Duodenal mucosa (tissue), 2 donors: ENCODE data around the gene GANAB.

Experiments used
- H3K27ac ChIP-seq: one replicate; pipeline ENCODE4 v1.7.0; 2013; ENCODE audit warnings: low read depth, low read length
- H3K27me3 ChIP-seq, 2 donors: one replicate each; pipeline ENCODE4 v1.7.0; 2013; ENCODE audit warnings: low read length in 2 of 2, control low read depth in 1 of 2; ENCODE audit not compliant: insufficient read depth in 2 of 2, control insufficient read depth in 1 of 2
- H3K36me3 ChIP-seq, 2 donors: one replicate each; pipeline ENCODE4 v1.7.0; 2013; ENCODE audit warnings: low read length in 2 of 2, control low read depth in 1 of 2; ENCODE audit not compliant: insufficient read depth in 2 of 2, control insufficient read depth in 1 of 2
- H3K4me1 ChIP-seq, 2 donors: one replicate each; pipeline ENCODE4 v1.7.0; 2013; ENCODE audit warnings: low read length in 2 of 2, control low read depth in 1 of 2; ENCODE audit not compliant: insufficient read depth in 2 of 2, control insufficient read depth in 1 of 2
- H3K4me3 ChIP-seq, 2 donors: one replicate each; pipeline ENCODE4 v1.7.0; 2013; ENCODE audit warnings: low read length in 2 of 2, low read depth in 1 of 2
- H3K9ac ChIP-seq, 2 donors: one replicate each; pipeline ENCODE4 v1.7.0; 2013; ENCODE audit warnings: low read length in 2 of 2, low read depth in 1 of 2
- H3K9me3 ChIP-seq, 2 donors: one replicate each; pipeline ENCODE4 v1.7.0; 2013; ENCODE audit warnings: low read length in 2 of 2, control low read depth in 1 of 2; ENCODE audit not compliant: control insufficient read depth in 1 of 2

The GANAB gene

DNA sequence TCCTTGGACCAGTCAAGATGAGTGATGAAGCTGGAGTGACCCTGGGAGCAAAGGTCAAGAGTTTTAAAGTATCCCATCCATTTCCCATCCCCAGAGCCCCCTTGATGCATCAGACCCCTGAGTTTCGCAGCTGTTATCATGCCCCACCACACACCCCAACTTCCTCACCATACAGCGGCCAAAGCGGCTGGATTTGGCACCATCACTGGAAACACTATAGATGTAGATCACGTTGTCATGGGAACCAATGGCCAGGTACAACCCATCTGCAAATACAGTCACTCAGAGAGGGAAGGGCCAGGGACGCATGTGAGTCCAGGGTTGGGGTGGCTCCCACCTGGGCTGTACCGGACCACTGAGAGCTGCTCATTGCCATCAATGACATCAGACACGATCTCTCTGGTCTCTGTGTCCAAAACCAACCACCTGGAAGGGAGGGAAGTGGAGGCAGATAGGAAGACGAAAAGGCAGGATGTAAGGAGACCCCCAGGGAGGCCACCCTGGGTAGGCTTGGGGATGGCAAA lies 42.6 kb downstream of the GANAB start:
- H3K4me1 ChIP-seq: peaks cover 20 to 24% of the 10 kb centered on the region in 2 donors
- peaks cover 10 to 18% of the 10 kb centered on the region in 2 donors for H3K36me3 ChIP-seq
- H3K27me3 ChIP-seq: no peaks in the 10 kb centered on the region
- H3K4me3 ChIP-seq: no peak overlapping the region
- no peaks in the 10 kb centered on the region for H3K9me3 ChIP-seq
- H3K27ac ChIP-seq: no peak overlapping the region
- H3K9ac ChIP-seq: no peak overlapping the region

DNA sequence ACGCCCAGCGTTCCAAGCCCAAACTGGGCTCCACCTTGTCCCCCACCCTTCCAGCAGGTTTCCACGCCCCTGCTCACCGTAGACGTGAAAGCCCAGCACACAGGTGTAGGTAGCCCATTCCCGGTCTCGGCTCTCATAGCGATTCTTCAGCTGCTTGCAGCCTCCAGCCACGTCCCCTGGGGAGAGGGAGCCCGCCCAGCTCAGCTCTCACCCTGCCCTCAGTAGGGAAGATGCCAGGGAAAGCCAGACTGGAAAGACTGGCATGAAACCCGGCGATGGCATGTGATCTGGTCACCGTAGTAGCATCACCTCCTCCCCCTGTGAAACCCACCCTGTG lies 43.4 kb downstream of the GANAB start:
- Histone ChIP-seq H3K27ac (no peak overlapping the region), H3K9ac (peak overlapping the region; percentile 63 to 89), H3K4me3 (peak overlapping the region; percentile 87 to 91), H3K4me1 (peaks cover 23 to 24% of the 10 kb centered on the region in 2 donors), H3K9me3 (no peaks in the 10 kb centered on the region), H3K27me3 (no peaks in the 10 kb centered on the region), H3K36me3 (peaks cover 8 to 16% of the 10 kb centered on the region in 2 donors)

DNA sequence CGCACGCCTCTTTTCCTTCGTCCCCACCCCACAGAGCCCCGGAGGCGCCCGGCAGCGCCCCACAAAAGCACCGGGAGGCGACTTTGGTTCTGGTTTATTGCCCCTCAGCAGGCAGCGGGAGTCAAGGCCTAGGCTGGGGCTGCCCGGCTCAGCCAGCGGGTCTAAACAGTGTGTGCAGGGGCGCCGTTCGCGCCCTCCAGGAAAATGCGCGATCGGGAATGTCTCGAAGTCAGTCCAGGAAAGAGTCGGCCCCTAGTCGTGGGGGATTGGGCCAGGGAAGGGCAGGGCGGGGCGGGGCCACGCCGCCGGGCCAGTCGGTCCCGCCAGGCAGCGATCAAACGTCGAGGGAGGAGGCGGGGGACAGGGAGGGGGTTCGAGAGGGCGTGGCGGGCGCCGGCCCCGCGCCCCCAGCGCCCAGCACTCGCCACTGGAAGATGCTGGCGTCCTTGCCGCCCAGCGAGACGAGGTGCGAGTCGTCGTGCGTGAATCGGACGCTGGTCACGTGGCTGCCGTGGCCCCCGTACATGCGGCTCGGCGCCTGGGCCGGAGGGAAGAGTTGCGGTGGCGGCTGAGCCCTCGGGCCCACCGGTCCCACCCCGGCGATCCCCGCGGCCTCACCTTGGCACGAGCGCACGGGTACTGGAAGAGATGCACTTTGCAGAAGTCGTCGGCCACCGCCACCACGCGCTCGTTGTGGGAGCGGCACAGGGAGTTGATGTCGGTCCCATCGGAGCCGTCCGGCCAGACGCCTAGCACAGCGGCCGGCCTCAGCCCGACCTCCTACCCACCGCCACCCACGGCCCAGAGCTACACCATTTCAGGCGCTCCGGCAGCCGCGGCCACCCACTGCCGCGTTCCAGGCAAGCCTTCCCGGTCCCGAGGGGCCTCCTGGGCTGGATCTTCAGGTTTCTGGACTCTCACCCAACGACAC lies 44.0 kb downstream of the GANAB start:
- H3K9me3 ChIP-seq: no peaks in the 10 kb centered on the region
- H3K4me3 ChIP-seq: peak overlapping the region; percentile 87 to 91
- peaks cover 14 to 22% of the 10 kb centered on the region in 2 donors for H3K36me3 ChIP-seq
- no peaks in the 10 kb centered on the region for H3K27me3 ChIP-seq
- peak overlapping the region; percentile 63 to 89 for H3K9ac ChIP-seq
- H3K4me1 ChIP-seq: peaks cover 23 to 24% of the 10 kb centered on the region in 2 donors
- H3K27ac ChIP-seq: peak overlapping the region; percentile 77

DNA sequence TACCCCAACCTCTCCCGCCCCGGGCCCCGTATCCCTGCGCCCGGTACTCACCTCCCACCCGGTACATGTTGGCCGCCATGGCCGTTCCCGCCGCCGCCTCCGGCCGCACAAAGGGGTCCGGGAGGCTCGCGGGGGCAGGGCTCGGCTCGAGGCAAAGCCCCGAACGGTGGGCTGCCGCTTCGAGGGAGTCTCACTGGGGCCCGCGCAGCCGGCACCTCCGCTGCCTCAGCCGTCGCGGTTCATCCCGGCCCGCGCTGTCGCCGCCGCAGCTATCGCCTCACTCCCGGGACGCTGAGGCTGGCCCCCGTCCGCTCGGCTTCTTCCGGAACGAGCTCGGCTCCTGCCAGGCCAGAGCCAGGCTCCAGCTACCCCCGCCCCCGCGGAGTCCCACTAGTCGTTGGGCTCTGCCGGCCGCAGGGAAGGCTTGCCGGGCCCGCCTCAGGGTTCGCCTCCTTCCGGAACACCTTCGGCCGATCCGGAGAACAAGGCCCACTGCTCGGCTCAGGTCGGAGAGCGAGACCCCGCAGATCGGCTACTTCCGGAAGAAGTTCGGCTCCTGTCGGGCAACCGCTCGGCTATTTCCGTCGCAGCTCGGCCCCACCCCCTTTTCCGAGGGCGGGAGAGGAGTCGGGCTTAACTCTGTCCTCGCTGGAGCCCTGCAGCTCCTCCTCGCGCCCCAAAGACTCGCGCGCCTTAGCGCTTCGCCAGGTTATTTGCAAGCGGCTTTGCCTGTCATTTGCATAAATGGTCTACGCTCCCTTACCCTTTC lies 44.9 kb downstream of the GANAB start, which contains the start of gene MTA2:
Gene MTA2, minus strand, starts transcription at position 494 of the 769 bp plus-strand sequence. Its CDS starts 415 bp downstream, at position 79.
- H3K27me3 ChIP-seq: no peaks in the 10 kb centered on the region
- peaks cover 23 to 24% of the 10 kb centered on the region in 2 donors for H3K4me1 ChIP-seq
- no peaks in the 10 kb centered on the region for H3K9me3 ChIP-seq
- peak within 1 kb of the TSS; percentile 92 for H3K27ac ChIP-seq
- H3K36me3 ChIP-seq: peaks cover 18 to 30% of the 10 kb centered on the region in 2 donors
- peak within 1 kb of the TSS; percentile 87 to 91 for H3K4me3 ChIP-seq
- H3K9ac ChIP-seq: peak within 1 kb of the TSS; percentile 89 to 93

DNA sequence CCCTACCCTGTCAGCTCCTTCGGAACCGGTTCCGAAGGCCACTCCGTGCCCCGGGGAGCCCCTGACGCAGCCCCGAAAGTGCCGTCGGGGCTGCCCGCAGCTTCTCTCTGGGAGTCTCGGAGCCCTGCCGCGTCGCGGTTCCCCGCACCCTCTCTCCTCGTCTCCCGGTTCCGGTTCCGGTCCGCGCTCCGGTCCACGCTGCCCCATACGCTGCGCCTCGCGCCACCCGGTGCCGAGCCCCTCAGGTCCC lies 45.4 kb downstream of the GANAB start:
- Histone ChIP-seq H3K36me3 (peaks cover 23 to 35% of the 10 kb centered on the region in 2 donors), H3K27ac (peak overlapping the region; percentile 92), H3K27me3 (no peaks in the 10 kb centered on the region), H3K4me3 (peak overlapping the region; percentile 87 to 91), H3K9me3 (no peaks in the 10 kb centered on the region), H3K9ac (peak overlapping the region; percentile 89 to 93), H3K4me1 (peaks cover 23 to 24% of the 10 kb centered on the region in 2 donors)

DNA sequence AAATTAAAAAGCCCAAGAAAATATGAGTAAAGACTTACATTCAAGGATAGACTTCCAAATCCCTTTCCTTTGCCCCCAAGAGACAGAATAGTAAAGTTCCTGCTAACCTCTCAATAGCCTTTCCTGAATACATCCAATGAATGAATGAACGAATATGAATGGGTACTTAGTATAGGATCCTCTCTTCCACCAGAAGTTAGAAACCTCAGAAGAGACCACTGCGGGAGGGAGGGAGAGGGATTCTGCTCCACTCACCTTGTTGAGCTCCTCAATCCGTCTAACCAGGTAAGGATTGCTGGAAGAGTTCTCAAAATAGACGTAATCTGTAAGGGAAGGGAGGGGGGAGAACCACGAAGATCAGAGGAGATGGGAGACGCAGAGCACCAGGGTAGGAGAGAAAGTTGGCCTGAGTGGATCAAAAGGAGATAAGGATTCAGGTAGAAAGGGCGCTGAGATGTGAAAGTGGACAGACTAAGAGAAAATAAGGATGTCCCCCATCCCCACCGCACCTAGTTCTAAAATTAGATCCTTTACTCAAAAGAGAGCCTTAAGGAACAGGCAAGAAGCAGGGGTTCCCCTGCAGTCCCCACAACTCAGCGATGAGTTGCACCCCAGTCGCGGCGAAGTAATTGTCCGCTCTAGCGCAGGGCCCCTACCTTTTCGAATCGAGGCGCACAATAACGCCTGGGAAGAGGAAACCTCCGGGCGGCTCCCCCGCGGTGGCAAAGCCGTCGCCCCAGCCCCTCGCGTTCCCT lies 45.9 kb downstream of the GANAB start:
- Histone ChIP-seq H3K27ac (peak overlapping the region; percentile 92), H3K4me3 (peak overlapping the region; percentile 87 to 91), H3K36me3 (peaks cover 27 to 37% of the 10 kb centered on the region in 2 donors), H3K9ac (peak overlapping the region; percentile 89 to 93), H3K4me1 (peaks cover 23 to 24% of the 10 kb centered on the region in 2 donors), H3K27me3 (no peaks in the 10 kb centered on the region), H3K9me3 (no peaks in the 10 kb centered on the region)

DNA sequence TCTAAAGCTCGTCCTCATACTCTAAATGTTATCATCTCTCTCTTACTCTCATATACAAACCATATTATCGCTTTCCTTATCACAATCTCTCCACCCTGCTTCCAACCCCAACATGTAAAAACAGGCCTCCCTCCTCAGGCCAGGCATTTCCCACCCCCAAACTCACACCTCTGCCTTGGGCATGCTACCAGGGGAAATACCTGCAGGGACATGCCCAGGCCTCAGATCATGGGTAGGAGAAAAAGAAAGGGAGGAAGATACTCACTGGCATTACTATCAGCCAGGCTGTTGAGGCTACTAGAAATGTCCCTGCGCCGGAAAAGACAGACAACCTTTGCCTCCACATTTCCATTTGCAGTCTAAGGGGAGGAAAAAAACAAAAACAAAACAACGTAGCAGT lies 46.5 kb downstream of the GANAB start:
- Histone ChIP-seq H3K4me1 (peaks cover 23 to 24% of the 10 kb centered on the region in 2 donors), H3K27me3 (no peaks in the 10 kb centered on the region), H3K9me3 (no peaks in the 10 kb centered on the region), H3K4me3 (peak overlapping the region; percentile 87 to 91), H3K9ac (peak overlapping the region; percentile 89 to 93), H3K36me3 (peaks cover 31 to 37% of the 10 kb centered on the region in 2 donors), H3K27ac (no peak overlapping the region)

DNA sequence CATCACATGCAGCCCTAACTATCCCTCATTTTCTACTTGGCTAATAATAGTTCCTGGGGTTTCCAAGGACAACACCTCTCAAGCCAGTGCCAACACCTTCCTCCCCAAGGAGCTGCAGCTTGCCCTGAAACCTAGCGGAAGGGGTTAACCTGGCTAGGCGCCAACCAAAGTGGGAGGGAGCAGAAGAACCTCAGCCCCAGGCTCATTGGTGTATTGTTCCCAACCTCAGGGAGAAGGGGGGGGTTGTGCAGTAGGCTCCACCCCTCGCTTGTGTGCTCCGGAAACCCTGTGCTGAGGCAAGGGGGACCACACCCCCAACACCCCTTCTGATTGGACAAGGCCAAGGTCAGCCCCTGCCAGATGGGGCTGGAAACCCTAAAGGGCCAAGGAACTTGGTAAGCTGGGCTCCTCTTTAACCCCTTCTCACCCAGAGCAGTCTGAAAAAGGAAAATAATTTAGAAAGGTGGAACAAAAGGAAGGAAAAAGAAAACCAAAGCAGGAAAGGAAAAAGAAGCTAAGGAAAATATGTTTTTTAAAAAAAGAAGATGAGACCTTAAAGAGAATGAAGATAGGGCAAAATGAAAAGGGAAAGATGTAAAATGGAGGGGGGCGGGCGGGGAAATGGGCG lies 47.2 kb downstream of the GANAB start:
- peak overlapping the region; percentile 87 to 91 for H3K4me3 ChIP-seq
- peak overlapping the region in 1 of 2 donors; percentile 89 for H3K9ac ChIP-seq
- H3K9me3 ChIP-seq: no peaks in the 10 kb centered on the region
- H3K36me3 ChIP-seq: peaks cover 39 to 43% of the 10 kb centered on the region in 2 donors
- H3K27me3 ChIP-seq: no peaks in the 10 kb centered on the region
- peaks cover 23 to 24% of the 10 kb centered on the region in 2 donors for H3K4me1 ChIP-seq
- H3K27ac ChIP-seq: no peak overlapping the region

DNA sequence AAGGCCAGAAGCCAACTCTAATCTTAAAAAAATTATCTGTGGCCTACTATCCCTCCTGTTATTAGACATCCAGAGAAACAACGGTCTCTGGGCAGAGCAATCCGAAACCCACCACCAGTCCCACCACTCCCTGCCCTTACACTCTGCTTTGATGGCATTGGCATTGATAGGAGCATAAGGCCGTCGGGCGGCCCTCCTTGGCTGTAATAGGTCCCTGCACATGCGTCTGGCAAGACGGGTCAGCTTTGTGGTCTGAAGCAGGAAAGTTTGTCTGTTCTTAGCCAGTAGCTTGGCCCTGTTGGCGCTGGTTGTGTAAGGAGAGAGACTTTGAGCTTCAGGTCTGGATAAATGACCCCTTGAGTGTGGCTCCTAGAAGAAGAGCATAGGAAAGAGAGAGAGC lies 51.3 kb downstream of the GANAB start:
- H3K9me3 ChIP-seq: no peaks in the 10 kb centered on the region
- no peak overlapping the region for H3K9ac ChIP-seq
- no peak overlapping the region for H3K4me3 ChIP-seq
- H3K27ac ChIP-seq: no peak overlapping the region
- peaks cover 45 to 50% of the 10 kb centered on the region in 2 donors for H3K36me3 ChIP-seq
- no peaks in the 10 kb centered on the region for H3K27me3 ChIP-seq
- peaks cover 31 to 37% of the 10 kb centered on the region in 2 donors for H3K4me1 ChIP-seq
